Measurements from ENCODE around the gene KCNK10.

Gene KCNK10

DNA sequence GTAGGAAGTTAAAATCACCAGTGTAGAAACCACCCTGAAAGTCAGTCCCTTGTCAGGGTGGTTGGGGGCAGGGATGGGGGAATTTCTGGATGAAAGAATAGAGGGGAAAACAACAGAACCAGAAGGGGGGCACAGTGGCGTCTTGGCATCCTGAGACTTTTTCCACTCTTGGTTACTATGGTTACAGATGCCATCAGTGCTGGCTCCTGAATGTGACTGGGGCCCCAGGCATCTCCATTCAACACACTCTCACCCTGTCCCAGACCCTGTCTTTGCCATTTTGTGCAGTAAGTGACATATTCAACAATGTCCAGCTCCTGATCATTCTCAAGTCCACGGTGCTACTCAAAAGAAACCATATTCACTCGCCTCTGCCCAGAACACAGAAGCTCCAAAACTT is 11.3 kb downstream of the KCNK10 start:
- Histone ChIP-seq H3K27ac (ENCODE audit: extremely low read depth, low read depth, low read length) (no peak overlapping the region), H3K4me1 (ENCODE audit: control insufficient read depth, insufficient read depth, low read length) (no peaks in the 10 kb centered on the region), H3K4me3 (ENCODE audit: low read depth, low read length) (no peak overlapping the region), H3K9me3 (ENCODE audit: control insufficient read depth, insufficient read depth, low read depth, low read length) (no peaks in the 10 kb centered on the region), H3K36me3 (ENCODE audit: control insufficient read depth in 2 of 2, insufficient read depth in 1 of 2, low read length in 2 of 2) (no peaks in the 10 kb centered on the region)
- ChIA-PET POLR2A (no interaction called here), CTCF (no interaction called here)
- TF ChIP-seq ZNF701 (tag by site-specific recombination; IDR thresholded peaks at IDR 0.05) (no peak), ZNF362 (tag by site-specific recombination; IDR thresholded peaks at IDR 0.05) (no peak), ATF2 (tag by site-specific recombination; IDR thresholded peaks at IDR 0.05; ENCODE audit: low read depth) (no peak), ZNF600 (tag by site-specific recombination; IDR thresholded peaks at IDR 0.05) (no peak), ZNF488 (tag by site-specific recombination; IDR thresholded peaks at IDR 0.05) (no peak), ZNF610 (tag by site-specific recombination; IDR thresholded peaks at IDR 0.05; ENCODE audit: borderline replicate concordance) (no peak), ZNF121 (tag by site-specific recombination; IDR thresholded peaks at IDR 0.05) (no peak), ZNF350 (tag by site-specific recombination; IDR thresholded peaks at IDR 0.05) (no peak), ZFP69B (tag by site-specific recombination; IDR thresholded peaks at IDR 0.05) (no peak)

DNA sequence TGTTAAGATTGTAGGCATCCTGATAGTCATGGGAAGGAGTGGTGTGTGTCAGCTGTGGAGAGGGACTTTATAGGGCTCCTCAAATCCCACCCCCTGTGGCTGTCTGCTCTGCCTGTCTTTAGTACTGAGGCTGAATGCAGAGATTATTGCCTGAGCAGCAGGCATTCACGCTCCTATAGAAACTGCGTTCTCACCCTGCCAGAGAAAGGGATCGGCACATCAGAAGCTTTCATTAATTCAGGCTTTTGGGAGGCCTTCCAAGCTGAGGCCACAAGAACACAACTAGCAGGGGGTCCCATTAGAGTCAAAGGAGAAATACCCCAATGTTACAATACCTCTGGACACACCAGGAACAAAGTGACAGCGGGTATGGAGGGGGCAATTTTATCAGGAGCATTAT is 12.6 kb downstream of the KCNK10 start:
- H3K36me3 ChIP-seq (ENCODE audit: control insufficient read depth in 2 of 2, insufficient read depth in 1 of 2, low read length in 2 of 2), result no peaks in the 10 kb centered on the region
- TF ChIP-seq KLF9 (tag by site-specific recombination; IDR thresholded peaks at IDR 0.05; ENCODE audit: low read depth), result no peak
- TF ChIP-seq GLI2 (tag by site-specific recombination; IDR thresholded peaks at IDR 0.05; ENCODE audit: borderline replicate concordance, low read depth), result no peak
- TF ChIP-seq, protein P1, sequence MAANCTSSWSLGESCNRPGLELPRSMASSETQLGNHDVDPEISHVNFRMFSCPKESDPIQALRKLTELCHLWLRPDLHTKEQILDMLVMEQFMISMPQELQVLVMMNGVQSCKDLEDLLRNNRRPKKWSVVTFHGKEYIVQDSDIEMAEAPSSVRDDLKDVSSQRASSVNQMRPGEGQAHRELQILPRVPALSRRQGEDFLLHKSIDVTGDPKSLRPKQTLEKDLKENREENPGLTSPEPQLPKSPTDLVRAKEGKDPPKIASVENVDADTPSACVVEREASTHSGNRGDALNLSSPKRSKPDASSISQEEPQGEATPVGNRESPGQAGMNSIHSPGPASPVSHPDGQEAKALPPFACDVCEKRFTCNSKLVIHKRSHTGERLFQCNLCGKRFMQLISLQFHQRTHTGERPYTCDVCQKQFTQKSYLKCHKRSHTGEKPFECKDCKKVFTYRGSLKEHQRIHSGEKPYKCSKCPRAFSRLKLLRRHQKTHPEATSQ (tag by site-specific recombination; IDR thresholded peaks at IDR 0.05), result no peak
- TF ChIP-seq BCL11A (tag by site-specific recombination; IDR thresholded peaks at IDR 0.05; ENCODE audit: low read depth), result no peak
- TF ChIP-seq ZNF768 (tag by site-specific recombination; IDR thresholded peaks at IDR 0.05), result no peak
- TF ChIP-seq ZSCAN16 (tag by site-specific recombination; IDR thresholded peaks at IDR 0.05), result no peak
- TF ChIP-seq, protein P2, sequence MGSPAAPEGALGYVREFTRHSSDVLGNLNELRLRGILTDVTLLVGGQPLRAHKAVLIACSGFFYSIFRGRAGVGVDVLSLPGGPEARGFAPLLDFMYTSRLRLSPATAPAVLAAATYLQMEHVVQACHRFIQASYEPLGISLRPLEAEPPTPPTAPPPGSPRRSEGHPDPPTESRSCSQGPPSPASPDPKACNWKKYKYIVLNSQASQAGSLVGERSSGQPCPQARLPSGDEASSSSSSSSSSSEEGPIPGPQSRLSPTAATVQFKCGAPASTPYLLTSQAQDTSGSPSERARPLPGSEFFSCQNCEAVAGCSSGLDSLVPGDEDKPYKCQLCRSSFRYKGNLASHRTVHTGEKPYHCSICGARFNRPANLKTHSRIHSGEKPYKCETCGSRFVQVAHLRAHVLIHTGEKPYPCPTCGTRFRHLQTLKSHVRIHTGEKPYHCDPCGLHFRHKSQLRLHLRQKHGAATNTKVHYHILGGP (tag by site-specific recombination; IDR thresholded peaks at IDR 0.05), result no peak
- TF ChIP-seq GFI1B (tag by site-specific recombination; IDR thresholded peaks at IDR 0.05), result no peak
- TF ChIP-seq KLF10 (tag by site-specific recombination; IDR thresholded peaks at IDR 0.05), result no peak
- TF ChIP-seq ZNF76 (tag by site-specific recombination; IDR thresholded peaks at IDR 0.05; ENCODE audit: borderline replicate concordance, low read depth), result no peak
- no peak for TF ChIP-seq ZNF596 (tag by site-specific recombination; IDR thresholded peaks at IDR 0.05)
- TF ChIP-seq ZNF341 (tag by site-specific recombination; IDR thresholded peaks at IDR 0.05; ENCODE audit: low read depth), result no peak
- TF ChIP-seq ZNF843 (tag by site-specific recombination; IDR thresholded peaks at IDR 0.05), result no peak
- no peak for TF ChIP-seq ZNF600 (tag by site-specific recombination; IDR thresholded peaks at IDR 0.05)
- TF ChIP-seq ZNF701 (tag by site-specific recombination; IDR thresholded peaks at IDR 0.05), result no peak
- TF ChIP-seq WT1 (tag by site-specific recombination; IDR thresholded peaks at IDR 0.05), result no peak
- TF ChIP-seq ZNF660 (tag by site-specific recombination; IDR thresholded peaks at IDR 0.05), result no peak
- no peak for TF ChIP-seq ZNF785 (tag by site-specific recombination; IDR thresholded peaks at IDR 0.05)
- H3K4me3 ChIP-seq (ENCODE audit: low read depth, low read length), result no peak overlapping the region
- ChIA-PET POLR2A (no interaction called here), CTCF (no interaction called here)
- peaks cover 3% of the 10 kb centered on the region for H3K4me1 ChIP-seq (ENCODE audit: control insufficient read depth, insufficient read depth, low read length)
- H3K27ac ChIP-seq (ENCODE audit: extremely low read depth, low read depth, low read length), result no peak overlapping the region
- H3K9me3 ChIP-seq (ENCODE audit: control insufficient read depth, insufficient read depth, low read depth, low read length), result no peaks in the 10 kb centered on the region

All from HEK293 (cell line).